H1 (cell line): Measurements from ENCODE around the gene MORN5. TPM values are rescaled to one million over a fixed set of nuclear protein-coding genes. Genes with fewer than 3 reads are reported as not detected.

Experiments
- CTCF ChIA-PET: fragments of 300-600 bp; sonication (Branson Sonifier 250); formaldehyde crosslinking; loops from one replicate; lab custom pipeline; 2021; ENCODE audit not compliant: partially characterized antibody; lab: Charles Lee
- POLR2A ChIA-PET: fragments of 300-600 bp; sonication (Branson Sonifier 250); formaldehyde crosslinking; loops from one replicate; lab custom pipeline; 2021; ENCODE audit warnings: inconsistent platforms; ENCODE audit not compliant: partially characterized antibody; lab: Charles Lee
- DNase-seq, 2 experiments: peaks; one replicate each; pipeline versions ENCODE4 v3.0.0 to v3.0.0-alpha.2; 2010 to 2022; ENCODE audit warnings: low spot score in 2 of 2, low read depth in 1 of 2, mixed read lengths in 1 of 2
- FAIRE-seq: peaks from 2 replicates; lab custom pipeline; 2011; peaks lifted over from hg19 to GRCh38; lab: Jason Lieb, UNC
- H2AFZ ChIP-seq: 2 replicates; pipeline ENCODE4 v1.8.1; 2012; ENCODE audit warnings: low read length, inconsistent platforms
- H2AK5ac ChIP-seq: 2 replicates; pipeline ENCODE4 v1.6.1; 2013; ENCODE audit warnings: low read depth, low read length
- H2BK120ac ChIP-seq: replicated peaks from 2 replicates; pipeline ENCODE3; 2013; ENCODE audit warnings: low read depth, low read length, inconsistent platforms
- H2BK12ac ChIP-seq: 2 replicates; pipeline ENCODE4 v1.6.1; 2013; ENCODE audit warnings: low read depth, low read length
- H2BK15ac ChIP-seq: 2 replicates; pipeline ENCODE4 v1.6.1; 2013; ENCODE audit warnings: low read length
- H2BK20ac ChIP-seq: 2 replicates; pipeline ENCODE4 v1.6.1; 2013; ENCODE audit warnings: low read length
- H2BK5ac ChIP-seq: 2 replicates; pipeline ENCODE4 v1.6.1; 2013; ENCODE audit warnings: low read depth, low read length
- H3K14ac ChIP-seq: 2 replicates; pipeline ENCODE4 v1.6.1; 2013; ENCODE audit warnings: inconsistent platforms; ENCODE audit not compliant: insufficient read length
- H3K18ac ChIP-seq: 2 replicates; pipeline ENCODE4 v1.6.1; 2013; ENCODE audit warnings: low read length; ENCODE audit errors: extremely low read depth
- H3K23ac ChIP-seq: 2 replicates; pipeline ENCODE4 v1.6.1; 2013; ENCODE audit warnings: inconsistent platforms; ENCODE audit not compliant: insufficient read length
- H3K23me2 ChIP-seq: 2 replicates; pipeline ENCODE4 v1.6.1; 2013; ENCODE audit warnings: low read depth, low read length
- H3K27ac ChIP-seq: 2 replicates; pipeline ENCODE4 v1.6.1; 2011; ENCODE audit warnings: low read depth, low read length, inconsistent platforms
- H3K27me3 ChIP-seq, 4 experiments: replicated peaks in 1 of 4; 1 replicate in 1 of 4; 2 replicates in 3 of 4; pipeline versions ENCODE4 v1.6.1 to v1.8.1; 2011 to 2013; ENCODE audit warnings: low read length in 3 of 4, mild to moderate bottlenecking in 3 of 4, inconsistent platforms in 2 of 4, mixed read lengths in 2 of 4, moderate library complexity in 1 of 4; ENCODE audit not compliant: control insufficient read depth in 3 of 4, insufficient read depth in 3 of 4; ENCODE audit errors: extremely low read depth in 1 of 4
- H3K36me3 ChIP-seq, 4 experiments: 2 replicates each; pipeline versions ENCODE4 v1.6.1 to v1.8.1; 2011 to 2013; ENCODE audit warnings: mild to moderate bottlenecking in 4 of 4, low read length in 3 of 4, moderate library complexity in 2 of 4, control low read depth in 1 of 4, inconsistent platforms in 1 of 4; ENCODE audit not compliant: insufficient read depth in 4 of 4, control insufficient read depth in 2 of 4
- H3K4ac ChIP-seq: replicated peaks from 2 replicates; pipeline ENCODE3; 2013; ENCODE audit warnings: low read length, low read depth, mixed read lengths, inconsistent platforms; ENCODE audit not compliant: insufficient read length
- H3K4me1 ChIP-seq, 4 experiments: replicated peaks in 1 of 4; 1 replicate in 1 of 4; 2 replicates in 3 of 4; pipeline versions ENCODE4 v1.6.1 to v1.8.1; 2011 to 2013; ENCODE audit warnings: low read length in 3 of 4, inconsistent platforms in 2 of 4, mixed read lengths in 1 of 4; ENCODE audit not compliant: insufficient read depth in 4 of 4, control insufficient read depth in 3 of 4
- H3K4me2 ChIP-seq, 2 experiments: 2 replicates each; pipeline versions ENCODE4 v1.6.1 to v1.8.1; 2011 to 2013; ENCODE audit warnings: low read depth in 2 of 2, low read length in 2 of 2, control low read depth in 1 of 2, inconsistent platforms in 1 of 2, mild to moderate bottlenecking in 1 of 2; ENCODE audit not compliant: insufficient read depth in 1 of 2
- H3K4me3 ChIP-seq, 4 experiments: fragments of 200-600, 300-600 bp in 1 of 4; sonication (generic), shearing (Covaris generic), sonication (Bioruptor Twin) in 1 of 4; 2 replicates each; pipeline versions ENCODE4 v1.5.1 to v1.8.1; 2011 to 2016; ENCODE audit warnings: low read length in 4 of 4, low read depth in 3 of 4, control low read depth in 2 of 4, inconsistent platforms in 2 of 4, mild to moderate bottlenecking in 2 of 4, mixed read lengths in 1 of 4, moderate library complexity in 1 of 4; ENCODE audit not compliant: insufficient read depth in 2 of 4; ENCODE audit errors: extremely low read depth in 1 of 4
- H3K56ac ChIP-seq: replicated peaks from 2 replicates; pipeline ENCODE3; 2013; ENCODE audit warnings: low read depth, mild to moderate bottlenecking, mixed read lengths, low read length, inconsistent platforms; ENCODE audit not compliant: insufficient read length
- H3K79me1 ChIP-seq: 2 replicates; pipeline ENCODE4 v1.6.1; 2013; ENCODE audit warnings: low read depth, low read length, control low read depth
- H3K79me2 ChIP-seq, 2 experiments: 2 replicates each; pipeline versions ENCODE4 v1.6.1 to v1.8.1; 2012 to 2013; ENCODE audit warnings: low read length in 2 of 2, mild to moderate bottlenecking in 2 of 2, inconsistent platforms in 1 of 2; ENCODE audit not compliant: insufficient read depth in 2 of 2, control insufficient read depth in 1 of 2
- H3K9ac ChIP-seq, 4 experiments: replicated peaks in 1 of 4; 1 replicate in 1 of 4; 2 replicates in 3 of 4; pipeline versions ENCODE4 v1.6.1 to v1.8.1; 2011 to 2013; ENCODE audit warnings: low read depth in 3 of 4, low read length in 3 of 4, control low read depth in 2 of 4, mild to moderate bottlenecking in 2 of 4, moderate library complexity in 2 of 4, inconsistent platforms in 1 of 4; ENCODE audit errors: extremely low read depth in 1 of 4
- H3K9me3 ChIP-seq, 2 experiments: 2 replicates each; pipeline versions ENCODE4 v1.6.1 to v1.8.1; 2012 to 2013; ENCODE audit warnings: mild to moderate bottlenecking in 2 of 2, moderate library complexity in 2 of 2, control low read depth in 1 of 2, inconsistent platforms in 1 of 2, low read depth in 1 of 2, low read length in 1 of 2, mixed read lengths in 1 of 2; ENCODE audit not compliant: insufficient read depth in 2 of 2
- H4K20me1 ChIP-seq, 2 experiments: replicated peaks in 1 of 2; 2 replicates each; pipeline versions ENCODE3 to v1.8.1; 2011 to 2013; ENCODE audit warnings: inconsistent platforms in 2 of 2, low read length in 2 of 2, mild to moderate bottlenecking in 1 of 2; ENCODE audit not compliant: insufficient read depth in 2 of 2, control insufficient read depth in 1 of 2
- H4K5ac ChIP-seq: 2 replicates; pipeline ENCODE4 v1.6.1; 2013; ENCODE audit warnings: low read length, low read depth, mixed read lengths, inconsistent platforms; ENCODE audit not compliant: insufficient read length
- H4K8ac ChIP-seq: 2 replicates; pipeline ENCODE4 v1.8.0; 2013; ENCODE audit warnings: mild to moderate bottlenecking, moderate library complexity, low read length, inconsistent platforms; ENCODE audit not compliant: insufficient read depth; ENCODE audit errors: extremely low read depth
- H4K91ac ChIP-seq: replicated peaks from 2 replicates; pipeline ENCODE3; 2013; ENCODE audit warnings: low read length, mixed read lengths, inconsistent platforms; ENCODE audit not compliant: insufficient read length
- BACH1 ChIP-seq: IDR thresholded peaks from 2 replicates; pipeline ENCODE4 v1.6.1; 2012; ENCODE audit warnings: low read length, improper control_type of control experiment
- SRF ChIP-seq: IDR thresholded peaks from 2 replicates; pipeline ENCODE4 v1.6.1; 2011; ENCODE audit warnings: mild to moderate bottlenecking, low read depth, low read length, moderate library complexity
- WGBS, 2 experiments: shearing (Covaris generic) in 1 of 2; methylation state at CpG; one replicate each; pipeline versions ENCODE4 v1.1.6 to v1.1.7; 2013 to 2015; ENCODE audit warnings: low lambda C conversion rate in 2 of 2, mixed read lengths in 2 of 2, inconsistent platforms in 1 of 2, low coverage in 1 of 2, missing lambda C conversion rate in 1 of 2; ENCODE audit not compliant: insufficient replicate concordance in 2 of 2, insufficient coverage in 1 of 2, insufficient read length in 1 of 2; ENCODE audit errors: extremely low coverage in 1 of 2, missing lambda C conversion rate in 1 of 2; 5-methylcytosine and 5-hydroxymethylcytosine counted together
- polyA plus RNA-seq, 7 experiments: library from polyadenylated mRNA; depleted of rRNA in 3 of 7; stranded (reverse) in 5 of 7; unstranded in 2 of 7; fragments of >200 nt in 5 of 7; fragments of 200-250 nt in 2 of 7; gene quantifications; 1 replicate in 5 of 7; 2 replicates in 1 of 7; 4 replicates in 1 of 7; pipeline versions ENCODE4 v1.2.1 to v1.2.3, GENCODE V29; 2011 to 2013; ENCODE audit warnings: missing spikeins in 2 of 7, mixed read lengths in 2 of 7
- total RNA-seq: library from RNA; stranded (reverse); fragmentation: NEBNext Ultra II Directional; extraction: Animal tissue kit (Norgen Biotek cat#: 25700); gene quantifications from 2 replicates; pipeline ENCODE4 v1.2.1, GENCODE V29; 2021

Gene MORN5
- total and polyA plus RNA-seq, 2 of the 8 experiments (the other 6 are each of a cell fraction or from before 2014, with no cell fraction given): not detected

- ChIA-PET POLR2A (no interaction called here), CTCF (interaction anchor here (0.8 to 9.9 kb wide), 6 partner anchors 11 to 210 kb away, joined by 3 to 152 read pairs (median 3); no protein-coding TSS in a partner anchor)
- Histone ChIP-seq H2BK120ac (no peak overlapping the region), H2BK20ac (no peak overlapping the region), H3K4me2 (no peak overlapping the region), H3K4me1 (peaks cover 0 to 4% (median 0%) of the 10 kb centered on the region in 4 experiments; a peak in 1 of 7 replicates), H3K36me3 (peaks cover 2 to 18% (median 5%) of the 10 kb centered on the region in 4 experiments; a peak in 5 of 8 replicates), H3K27ac (no peak overlapping the region), H4K91ac (no peak overlapping the region), H4K5ac (no peak overlapping the region), H4K20me1 (peaks cover 0 to 2% of the 10 kb centered on the region in 2 experiments), H3K4me3 (no peak overlapping the region), H2BK12ac (no peak overlapping the region), H3K23ac (no peak overlapping the region), H3K79me2 (no peaks in the 10 kb centered on the region), H3K9ac (no peak overlapping the region), H2BK5ac (no peak overlapping the region), H3K27me3 (no peaks in the 10 kb centered on the region), H3K4ac (no peak overlapping the region), H2AFZ (no peak overlapping the region), H3K79me1 (no peaks in the 10 kb centered on the region), H3K14ac (no peak overlapping the region), H3K23me2 (no peaks in the 10 kb centered on the region), H3K56ac (no peak overlapping the region), H3K18ac (no peak overlapping the region), H3K9me3 (no peaks in the 10 kb centered on the region), H2AK5ac (no peak overlapping the region), H2BK15ac (no peak overlapping the region), H4K8ac (no peak overlapping the region)
- WGBS, 2 experiments: 80% methylated on average over 8 of the region's 8 CpGs; no CpG with 5 or more reads in 1 of the 2 experiments
- FAIRE-seq (no peak), DNase-seq (no peak)
- TF ChIP-seq BACH1 (no peak), SRF (peak; percentile 71; the same call in 1 of the 2 replicates)
These were observed 19.1 kb upstream of the MORN5 start for GRCh38 chr9:122140368-122141193.
